DMS 273 treated with DMSO at 0.1 percent for 48 hours (cell line): Measurements from ENCODE around the gene FXR2.
A peak's percentile ranks its signal among the peaks of the same experiment; 100 is the strongest.
"Not testable (repeated sequence)": the region's sequence is repeated elsewhere in the genome, so short reads cannot be mapped to it uniquely, and the experiment has no call there.

Experiments used
- DNase-seq: peaks from one replicate; lab custom pipeline; 2025; lab: John Stamatoyannopoulos, UW

The FXR2 gene

DNA sequence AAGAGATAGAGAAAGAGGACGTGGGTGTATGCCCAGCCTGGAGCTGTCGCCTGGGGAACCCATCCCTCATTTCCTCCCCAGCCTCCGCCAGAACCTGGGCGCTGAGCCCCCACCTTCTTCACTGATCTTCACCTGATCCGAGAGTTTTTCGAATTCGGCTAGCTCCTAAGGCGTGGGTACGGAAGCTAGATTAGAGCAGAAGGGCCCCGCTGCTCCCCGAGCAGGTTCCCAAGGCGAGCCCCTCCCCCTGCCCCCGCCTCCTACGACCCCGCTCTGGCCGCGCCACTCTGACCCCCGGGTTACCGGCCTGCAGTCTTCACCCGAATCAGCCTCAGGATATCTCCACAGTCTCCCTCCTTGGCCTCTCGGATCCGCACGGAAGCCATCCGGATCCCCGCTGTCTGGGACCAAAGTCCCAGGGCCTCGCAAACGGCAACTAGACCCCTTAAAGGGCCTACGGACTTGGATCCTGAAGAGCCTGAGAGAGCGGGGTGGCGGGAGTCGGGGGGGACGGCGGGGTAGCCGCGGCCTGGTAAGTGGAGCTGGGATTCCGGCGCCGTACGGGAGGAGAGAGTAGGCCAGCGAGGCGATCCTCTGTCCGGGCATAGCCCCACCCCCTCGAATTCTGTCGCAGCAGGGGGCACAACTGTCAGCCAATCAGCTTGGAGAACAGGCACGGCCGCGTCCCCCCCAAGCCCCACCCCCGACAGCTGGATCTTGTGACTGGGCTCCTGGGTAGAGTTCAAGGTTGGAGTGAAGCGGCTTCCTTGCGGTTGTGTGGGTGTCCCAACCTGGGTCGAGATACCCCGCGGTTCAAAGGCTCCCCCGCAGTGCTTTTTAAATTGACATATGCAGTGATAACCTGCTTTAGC is 12.8 kb upstream of the FXR2 start, which contains the start of gene SAT2:
TSS of gene SAT2 (minus strand) at position 572 of the 872 bp plus-strand sequence. CDS start at position 386, 186 bp downstream.
- peak; percentile 77 for DNase-seq

DNA sequence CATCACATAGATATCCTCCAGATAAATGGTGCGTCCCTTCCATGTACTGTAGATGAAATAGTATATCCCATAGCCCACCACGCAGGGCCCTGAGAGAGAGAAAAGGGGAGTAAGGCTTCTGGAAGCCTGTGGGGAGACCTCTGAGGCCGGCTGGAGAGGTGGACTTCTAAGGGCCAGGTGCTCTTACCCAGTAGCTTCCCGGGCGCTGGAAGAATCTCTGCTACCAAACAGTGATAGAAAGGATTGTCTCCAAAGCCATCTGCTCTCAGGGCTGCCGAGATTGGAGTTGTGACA is 12.2 kb upstream of the FXR2 start:
- no peak for DNase-seq

DNA sequence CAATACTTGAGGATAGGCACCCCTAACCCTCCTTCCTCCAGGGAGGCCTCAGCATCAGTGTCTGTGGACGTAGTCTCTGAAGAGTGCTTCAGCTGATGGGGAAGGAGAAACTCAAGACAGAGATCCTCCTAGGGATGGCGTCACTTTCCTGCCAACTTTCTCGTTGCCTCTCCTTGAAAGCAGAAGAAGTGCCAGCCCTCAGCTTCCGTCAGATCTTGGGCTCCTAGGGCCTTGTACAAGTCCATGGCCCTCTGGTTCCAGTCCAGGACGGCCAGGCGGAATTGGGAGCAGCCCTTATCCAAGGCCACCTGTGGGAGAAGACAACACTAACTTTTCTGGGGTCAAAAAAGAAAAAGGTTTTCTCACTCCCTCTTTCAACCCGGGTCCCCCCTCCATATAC is 11.6 kb upstream of the FXR2 start:
- no peak for DNase-seq

DNA sequence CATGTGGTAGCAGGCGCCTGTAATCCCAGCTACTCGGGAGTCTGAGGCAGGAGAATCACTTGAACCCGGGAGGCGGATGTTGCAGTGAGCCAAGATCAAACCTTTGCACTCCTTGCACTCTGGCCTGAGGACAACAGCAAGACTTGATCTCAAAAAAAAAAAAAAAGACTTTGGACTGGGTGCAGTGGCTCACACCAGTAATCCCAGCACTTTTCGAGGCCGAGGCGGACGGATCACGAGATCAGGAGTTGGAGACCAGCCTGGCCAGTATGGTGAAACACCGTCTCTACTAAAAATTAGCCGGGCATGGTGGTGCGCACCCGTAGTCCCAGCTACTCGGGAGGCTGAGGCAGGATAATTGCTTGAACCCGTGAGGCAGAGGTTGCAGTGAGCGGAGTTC is 11.1 kb upstream of the FXR2 start:
- DNase-seq: not testable (repeated sequence)

DNA sequence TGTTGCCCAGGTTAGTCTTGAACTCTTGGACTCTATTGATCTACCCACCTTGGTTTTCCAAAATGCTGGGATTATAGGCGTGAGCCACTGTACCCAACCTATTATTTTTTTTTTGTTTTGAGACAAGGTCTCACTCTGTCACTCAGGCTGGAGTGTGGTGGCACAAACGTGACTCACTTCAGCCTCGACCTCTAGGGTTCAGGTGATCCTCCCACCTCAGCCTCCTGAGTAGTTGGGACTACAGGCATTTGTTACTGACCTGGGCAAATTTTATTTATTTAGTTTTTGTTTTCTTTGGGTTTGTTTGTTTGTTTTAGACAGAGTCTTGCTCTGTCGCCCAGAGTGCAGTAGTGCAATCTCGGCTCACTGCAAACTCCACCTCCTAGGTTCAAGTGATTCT is 9.0 kb upstream of the FXR2 start:
- DNase-seq: no peak

DNA sequence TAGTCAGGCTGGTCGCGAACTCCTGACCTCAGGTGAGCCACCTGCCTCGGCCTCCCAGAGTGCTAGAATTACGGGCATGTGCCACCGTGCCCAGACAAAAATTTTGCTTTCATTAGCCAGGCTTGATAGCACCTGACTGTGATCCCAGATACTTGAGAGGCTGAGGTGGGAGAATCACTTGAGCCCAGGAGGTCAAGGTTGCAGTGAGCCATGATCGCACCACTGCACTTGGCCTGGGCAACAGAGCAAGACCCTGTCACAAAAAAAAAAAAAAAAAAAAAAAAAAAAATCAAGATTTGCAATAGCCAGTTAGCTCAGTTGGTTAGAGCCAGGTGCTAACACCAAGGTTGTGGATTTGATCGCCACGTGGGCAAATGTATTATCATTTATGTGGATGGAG is 6.1 kb upstream of the FXR2 start:
- no peak for DNase-seq

DNA sequence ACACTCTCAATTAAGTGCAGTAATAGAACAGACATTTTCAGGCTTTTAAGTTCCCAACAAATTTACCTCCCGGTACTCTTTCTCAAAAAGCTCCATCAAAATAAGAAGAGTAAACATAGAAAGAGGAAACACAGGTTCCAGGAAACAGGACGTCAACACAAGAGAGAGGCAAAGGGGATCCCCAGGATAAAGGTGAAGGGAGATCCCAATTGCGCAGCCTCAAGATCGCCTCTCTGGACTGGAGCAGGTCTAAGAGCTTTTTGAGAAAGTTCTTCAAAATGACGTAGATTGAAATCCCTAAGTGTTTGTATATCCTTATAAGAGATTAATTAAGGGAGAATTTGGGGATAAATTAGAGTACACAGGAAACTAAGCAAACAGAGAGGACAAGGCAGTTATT is 3.9 kb upstream of the FXR2 start:
- DNase-seq: no peak

DNA sequence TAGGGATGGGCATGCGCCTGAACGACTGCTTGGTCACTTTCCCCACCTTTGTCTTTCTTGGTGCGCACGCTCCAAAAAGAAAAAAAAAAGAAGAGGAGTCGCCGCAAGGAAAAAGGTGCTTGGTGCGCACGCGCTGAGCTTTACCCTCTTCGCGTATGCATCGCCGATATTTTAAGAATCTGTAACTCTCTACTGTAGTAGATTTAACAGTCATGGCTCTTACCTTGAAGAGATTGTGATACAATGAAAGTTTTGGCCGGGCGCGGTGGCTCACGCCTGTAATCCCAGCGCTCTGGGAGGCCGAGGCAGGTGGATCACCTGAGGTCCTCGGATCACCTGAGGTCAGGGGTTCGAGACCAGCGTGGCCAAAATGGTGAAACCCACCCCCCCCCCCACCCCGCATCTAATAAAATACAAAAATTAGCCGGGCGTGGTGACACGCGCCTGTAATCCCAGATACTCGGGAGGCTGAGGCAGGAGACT is 609 bp upstream of the FXR2 start:
- DNase-seq: no peak

DNA sequence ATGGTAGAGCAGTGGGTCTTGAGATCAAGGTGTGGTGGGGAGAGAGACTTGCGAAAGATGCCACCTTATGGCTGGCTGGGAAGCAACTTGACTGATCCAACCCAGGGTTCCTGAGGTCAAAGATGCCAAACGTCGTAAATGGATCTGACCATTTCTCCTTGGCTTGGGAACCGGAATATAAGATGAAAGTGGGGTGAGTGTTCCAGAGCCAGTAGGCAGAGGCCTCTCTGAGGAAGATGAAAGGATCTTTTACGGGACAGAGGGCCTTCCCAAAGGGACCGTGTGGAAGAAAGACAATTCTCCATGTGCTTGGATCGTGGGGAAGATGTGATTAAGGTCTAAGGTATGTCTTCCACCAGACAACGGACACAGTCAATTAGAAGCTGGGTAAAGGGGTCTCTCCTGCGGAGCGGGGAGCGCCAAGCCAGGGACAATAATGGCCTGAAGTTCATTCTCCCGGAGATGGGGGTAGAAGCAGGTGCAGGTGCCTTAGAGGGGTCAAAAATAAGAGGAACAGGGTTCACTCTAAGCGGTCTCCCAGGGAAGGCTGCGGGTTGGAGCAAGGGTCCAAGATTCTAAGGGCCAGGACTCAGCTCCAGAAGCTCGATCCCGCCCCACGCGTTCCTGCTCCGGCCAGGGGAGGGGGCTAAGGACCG is 800 bp downstream of the FXR2 start:
- no peak for DNase-seq

DNA sequence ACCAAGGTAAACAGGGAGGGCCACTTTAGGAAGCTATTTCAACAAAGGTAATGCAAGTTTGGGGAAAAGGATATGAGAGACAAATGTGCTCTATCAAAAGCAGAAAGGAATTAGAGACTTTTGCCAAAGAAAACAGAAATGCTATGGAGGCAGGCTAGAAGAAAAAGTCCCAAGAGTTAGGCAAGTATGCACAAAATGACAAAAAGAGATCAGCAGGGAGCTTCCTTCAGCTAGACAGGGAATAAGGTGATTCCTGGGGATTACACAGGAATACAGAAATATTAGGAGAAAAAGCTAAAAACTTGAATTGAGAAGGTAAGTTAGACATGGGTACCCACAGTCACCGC is 2.4 kb downstream of the FXR2 start:
- DNase-seq: no peak

DNA sequence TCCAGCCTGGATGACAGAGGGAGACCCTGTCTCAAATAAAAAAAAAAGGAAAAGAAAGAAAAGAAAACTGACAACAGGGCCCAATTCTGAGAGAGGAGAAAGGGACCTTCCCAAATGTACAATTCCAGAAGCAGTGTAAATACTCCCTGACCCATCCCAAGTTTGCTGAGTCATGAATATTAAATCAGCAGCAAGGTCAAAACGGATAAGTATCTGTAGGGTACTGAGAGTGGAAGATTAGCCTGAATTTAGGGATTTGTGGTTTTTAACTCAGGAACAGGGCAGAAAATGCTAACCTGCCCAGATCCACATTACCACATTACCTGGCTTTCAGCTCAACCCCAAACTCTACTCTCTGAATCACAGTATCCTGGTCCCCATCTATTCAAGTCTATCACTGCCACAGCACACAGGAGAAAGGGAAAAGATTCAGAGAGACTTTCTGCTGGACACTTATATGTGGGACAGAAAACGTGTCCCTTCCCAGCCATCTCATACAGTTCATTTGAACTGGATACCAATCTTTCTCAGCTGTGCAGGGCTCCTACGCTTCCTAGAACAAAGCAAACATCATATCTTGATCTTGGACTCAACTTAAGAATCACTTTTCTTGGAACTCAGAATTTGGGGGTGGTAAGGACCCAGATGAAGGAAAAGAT is 2.9 kb downstream of the FXR2 start:
- DNase-seq: no peak

DNA sequence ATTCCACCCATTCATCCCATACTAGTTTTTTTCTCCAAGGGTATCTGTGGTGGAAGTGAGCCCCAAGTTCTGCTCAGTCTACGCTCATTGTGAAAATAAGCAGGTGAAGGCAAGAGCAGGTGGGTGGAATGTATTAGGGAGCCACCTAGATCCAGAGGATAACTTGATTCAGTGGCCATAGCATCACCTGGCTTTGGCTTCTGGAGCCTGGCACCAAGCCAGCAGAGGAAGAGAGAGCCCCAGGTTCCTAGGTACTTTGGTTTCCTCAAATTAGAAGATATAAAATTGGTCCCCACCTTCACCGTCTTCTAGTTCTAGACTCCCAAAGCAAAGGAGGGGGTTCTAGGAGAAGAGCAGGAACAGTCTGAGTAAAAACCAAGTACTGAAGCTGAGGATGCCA is 4.1 kb downstream of the FXR2 start:
- no peak for DNase-seq

DNA sequence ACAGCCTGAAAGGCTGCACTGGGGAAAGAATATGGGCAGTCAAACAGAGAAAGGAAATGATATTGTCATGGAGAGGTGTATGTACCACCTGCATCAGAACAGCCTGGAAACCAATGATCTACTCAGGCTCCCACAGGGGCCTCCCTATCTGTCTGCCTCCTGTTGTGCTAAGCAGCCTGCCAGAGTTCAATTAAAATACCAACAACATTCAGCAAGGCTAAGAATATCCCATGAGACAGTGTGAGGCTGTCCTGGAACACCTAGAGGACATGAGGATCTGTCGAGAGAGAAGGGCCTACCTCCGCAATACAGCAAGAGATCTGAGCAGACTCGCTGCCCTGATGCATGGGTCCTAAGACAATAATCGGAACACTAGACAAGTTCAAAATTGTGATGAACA is 8.4 kb downstream of the FXR2 start:
- no peak for DNase-seq

DNA sequence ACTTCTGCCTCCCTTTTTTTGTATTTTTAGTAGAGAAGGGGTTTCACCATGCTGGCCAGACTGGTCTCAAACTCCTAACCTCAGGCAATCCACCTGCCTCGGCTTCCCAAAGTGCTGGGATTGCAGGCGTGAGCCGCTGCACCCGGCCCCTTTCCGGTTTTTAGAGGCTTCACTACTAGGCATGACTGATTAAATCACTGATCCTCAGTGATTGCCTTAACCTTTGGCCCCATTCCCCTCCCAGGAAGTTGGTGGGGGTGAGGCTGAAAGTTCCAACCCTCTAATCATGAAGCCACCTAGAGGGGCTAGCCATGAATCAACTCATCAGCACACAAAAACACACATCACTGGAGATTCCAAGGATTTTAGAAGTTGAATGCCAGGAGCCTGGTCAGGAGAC is 17.1 kb downstream of the FXR2 start:
- not testable (repeated sequence) for DNase-seq

DNA sequence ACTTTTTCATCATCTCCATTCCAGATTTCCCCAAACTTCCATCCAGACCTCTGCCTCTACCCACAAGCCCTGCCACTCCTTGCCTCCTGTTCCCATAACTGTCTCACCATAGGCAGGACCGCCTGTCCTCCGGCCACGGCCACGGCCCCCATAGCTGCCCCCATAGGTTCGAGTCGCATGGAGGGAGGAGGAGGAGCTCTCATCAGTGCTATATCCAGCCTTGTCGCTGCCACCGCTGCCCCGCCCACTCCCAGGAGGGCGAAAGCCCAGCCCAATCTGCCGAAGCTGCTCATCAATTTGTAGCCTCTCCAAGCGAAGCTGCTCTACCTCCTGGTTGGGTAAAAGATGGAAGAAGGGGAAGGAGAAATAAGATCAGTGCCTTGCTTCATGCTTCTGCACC is 21.4 kb downstream of the FXR2 start:
- no peak for DNase-seq

DNA sequence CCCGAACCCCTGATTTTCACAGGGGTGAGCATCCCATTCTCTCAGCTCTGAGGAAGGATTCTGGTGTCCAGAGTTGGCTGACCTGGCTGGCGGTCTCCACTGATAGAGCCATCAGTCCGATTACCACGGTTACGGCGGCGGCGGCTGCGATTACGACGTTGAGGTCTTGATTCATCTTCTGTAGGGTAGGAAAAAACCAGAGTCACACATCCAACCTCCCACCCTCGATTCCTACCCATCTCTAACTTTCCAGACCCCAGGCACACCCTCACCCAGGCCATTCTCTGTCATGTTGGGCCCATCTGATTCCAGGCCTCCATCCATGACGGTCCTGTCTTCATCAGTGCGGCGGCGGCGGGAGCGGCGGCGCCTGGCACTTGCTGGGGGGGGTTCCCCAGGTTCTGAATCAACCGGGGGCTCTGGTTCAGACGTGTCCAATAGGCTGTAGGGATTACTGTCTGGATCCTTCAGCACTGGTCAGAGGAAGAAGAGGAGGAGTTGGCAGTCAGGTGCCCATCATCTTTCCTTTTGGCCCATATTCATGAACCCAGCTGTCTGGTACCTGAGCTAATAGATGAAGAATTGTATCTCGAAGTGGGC is 22.2 kb downstream of the FXR2 start:
- no peak for DNase-seq

DNA sequence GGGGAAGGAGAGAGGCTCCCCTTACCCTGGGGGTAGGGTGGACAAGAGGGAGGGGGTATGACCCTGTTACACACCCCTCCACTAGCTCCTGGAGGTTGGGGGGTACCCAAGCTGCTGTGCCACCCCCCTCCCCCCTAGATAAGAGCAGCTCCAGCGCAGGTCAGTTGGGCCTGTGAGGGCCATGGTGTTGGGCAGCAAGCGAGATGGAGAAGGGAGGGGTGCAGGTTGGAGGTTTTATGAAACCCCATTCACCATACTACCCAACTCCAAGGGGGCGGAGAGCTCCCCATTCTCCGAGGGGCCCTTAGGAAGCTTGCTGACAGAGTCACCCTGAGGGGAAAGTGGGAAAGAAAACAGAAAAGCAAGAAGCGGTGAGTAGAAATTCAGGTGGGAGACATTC is 23.1 kb downstream of the FXR2 start:
- DNase-seq: no peak

DNA sequence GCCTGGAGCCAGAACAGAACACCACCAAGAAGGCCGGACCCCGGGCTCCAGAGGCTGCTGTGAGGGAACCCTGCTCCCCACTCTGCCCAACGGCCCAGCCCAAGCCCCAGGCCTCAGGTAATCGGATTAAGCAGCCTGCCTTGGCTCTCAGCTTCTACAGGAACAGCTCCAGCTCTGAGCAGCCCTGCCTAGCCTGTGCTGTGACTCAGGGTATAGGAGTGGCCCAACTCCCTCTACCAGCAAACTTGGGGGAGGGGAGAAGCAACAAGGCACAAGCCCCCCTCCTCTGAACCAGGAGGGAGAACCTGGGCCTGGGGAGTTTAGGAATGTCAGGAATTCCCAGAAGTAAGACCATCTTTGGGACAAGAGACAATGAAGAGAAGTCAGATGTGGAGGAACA is 24.0 kb downstream of the FXR2 start:
- DNase-seq: no peak

DNA sequence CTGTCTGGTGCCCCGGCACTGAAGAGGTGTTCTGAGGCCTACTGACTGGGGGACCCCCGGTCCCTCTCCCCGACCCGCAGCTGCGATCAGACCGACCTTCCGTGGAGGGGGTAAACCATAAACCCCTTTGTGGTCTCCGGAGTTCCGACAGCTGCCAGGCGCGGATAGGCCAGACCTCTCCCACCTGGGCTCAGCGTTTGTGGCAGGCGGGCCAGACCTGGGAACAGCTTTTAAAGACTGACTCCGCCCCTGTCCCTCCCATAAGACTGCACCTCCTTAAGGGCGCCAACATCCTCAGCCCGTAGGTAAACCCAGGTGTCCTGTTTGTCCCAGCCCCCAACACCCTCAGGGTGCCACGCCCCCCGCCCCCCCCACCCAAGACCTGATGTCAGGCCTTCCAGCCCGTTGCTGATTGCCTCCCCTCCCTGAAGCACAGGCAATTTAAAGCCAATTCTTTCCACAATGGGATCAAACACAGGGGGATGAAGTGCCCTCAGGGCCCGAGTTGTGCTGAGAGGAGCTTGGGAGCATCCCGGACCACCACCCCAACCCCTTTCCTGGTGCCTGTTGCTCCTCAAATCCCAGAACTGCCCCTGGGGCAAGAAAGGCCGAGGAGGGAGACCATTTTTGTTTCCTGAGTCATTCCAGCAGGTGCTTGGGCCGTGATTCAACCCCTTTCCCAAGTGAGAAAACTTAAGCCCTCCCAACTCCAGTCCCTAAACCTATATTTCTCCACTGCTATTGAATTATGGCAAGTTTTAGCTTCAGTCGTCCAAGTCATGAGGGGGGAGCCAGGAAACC is 24.6 kb downstream of the FXR2 start, which contains the start of gene SOX15:
TSS of gene SOX15 (minus strand) at position 204 of the 801 bp plus-strand sequence. CDS start 418 bp downstream, outside the sequence.
- no peak for DNase-seq

DNA sequence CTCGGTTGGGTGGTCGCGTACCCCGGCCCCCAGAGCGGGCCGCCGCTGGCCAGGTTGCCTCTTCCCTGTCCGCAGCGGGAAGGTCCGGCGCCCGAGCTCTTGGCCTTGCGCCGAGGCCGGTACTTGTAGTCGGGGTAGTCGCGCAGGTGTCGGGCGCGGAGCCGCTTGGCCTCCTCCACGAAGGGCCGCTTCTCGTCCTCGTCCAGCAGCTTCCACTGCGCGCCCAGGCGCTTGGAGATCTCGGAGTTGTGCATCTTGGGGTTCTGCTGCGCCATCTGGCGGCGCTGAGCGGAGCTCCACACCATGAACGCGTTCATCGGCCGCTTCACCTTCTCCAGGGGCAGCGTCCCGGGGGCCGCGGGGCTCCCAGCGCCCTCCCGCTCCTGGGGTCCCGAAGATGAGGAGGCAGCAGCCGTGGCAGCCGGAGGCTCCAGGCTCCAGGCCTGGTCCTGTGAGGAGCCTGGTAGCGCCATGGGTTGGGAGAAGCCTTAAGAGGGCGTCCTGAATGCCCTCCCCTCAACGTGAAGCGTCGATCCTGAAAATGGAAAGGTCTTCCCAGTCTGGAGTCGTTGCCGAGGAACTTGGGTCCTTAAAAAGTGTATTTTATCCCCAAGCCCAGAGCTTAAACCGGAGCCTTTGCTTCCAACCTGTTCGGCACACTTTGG is 25.4 kb downstream of the FXR2 start:
- no peak for DNase-seq

DNA sequence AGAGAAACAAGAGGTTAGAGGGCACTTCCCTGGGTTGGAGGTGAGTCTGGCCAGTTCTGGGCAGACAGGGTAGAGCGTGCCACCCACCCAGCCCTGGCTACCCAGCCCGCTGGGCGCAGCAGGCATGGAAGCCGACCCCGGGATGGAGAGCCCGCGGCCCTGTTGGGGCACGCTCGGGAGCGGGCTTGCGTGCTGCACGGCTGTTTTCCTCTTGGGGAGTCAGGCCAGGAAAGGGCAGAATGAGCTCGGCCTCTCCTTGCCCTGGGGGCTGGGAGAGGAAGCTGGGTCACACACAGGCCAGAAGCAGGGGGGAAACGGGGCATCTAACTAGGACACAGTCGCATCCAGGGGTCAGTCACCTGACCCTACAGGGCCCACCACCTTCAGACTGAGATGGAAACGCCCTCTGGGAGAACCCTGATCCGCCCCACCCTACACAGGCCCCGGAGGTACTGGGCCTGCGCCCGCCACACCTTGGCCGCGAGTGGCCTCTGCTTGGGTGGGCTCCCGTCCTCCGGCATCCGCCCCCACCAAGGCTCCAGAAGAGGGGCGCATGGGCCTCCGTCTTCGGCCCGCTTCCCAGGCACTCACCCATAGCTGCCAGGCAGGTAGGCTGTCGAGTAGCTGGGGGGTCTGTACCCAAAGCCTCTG is 26.0 kb downstream of the FXR2 start:
- no peak for DNase-seq
